ENCODE data around the gene WNT7A. TPM values are rescaled to one million over a fixed set of nuclear protein-coding genes. Genes with fewer than 3 reads are reported as not detected.

The WNT7A gene
- total RNA-seq, 2 donors from 2014 or later: under 0.01 TPM

DNA sequence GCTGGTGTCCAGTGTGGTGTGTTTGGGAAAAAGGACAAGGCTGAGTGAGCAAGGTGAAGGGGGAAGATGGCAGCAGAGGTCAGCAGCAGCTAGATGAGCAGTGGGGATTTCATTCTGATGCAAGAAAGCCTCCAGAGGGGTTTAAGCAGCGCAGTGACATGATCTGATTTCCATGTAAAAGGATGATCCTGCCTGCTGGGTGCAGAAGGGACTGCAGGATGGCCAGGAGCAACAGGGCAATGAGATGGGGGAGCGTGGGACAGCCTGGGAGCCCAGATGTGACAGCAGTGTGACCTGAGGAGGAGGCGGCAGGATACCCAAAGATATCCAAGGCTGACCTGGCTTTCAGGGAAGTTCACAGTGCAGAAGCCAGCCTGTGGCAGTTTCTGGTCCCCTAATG lies 6.1 kb downstream of the WNT7A start:
- Histone ChIP-seq H3K4me1 (peaks cover 10% of the 10 kb centered on the region), H3K9me3 (no peaks in the 10 kb centered on the region), H3K27me3 (peaks cover 0 to 9% of the 10 kb centered on the region in 2 donors), H3K36me3 (replicated peaks in 1 of 2; ENCODE audit: insufficient read depth in 1 of 2, low read depth in 2 of 2) (no peaks in the 10 kb centered on the region), H3K27ac (no peak overlapping the region), H3K4me3 (no peak overlapping the region)
- 18 to 33% methylated on average over 1 to 3 of the region's 3 CpGs for WGBS, 2 donors
- intact Hi-C loops (cut with DNase I): no loop called here
- DNase-seq (no peak), ATAC-seq (no peak)
- no peak for TF ChIP-seq POLR2A (IDR thresholded peaks at IDR 0.05)
- TF ChIP-seq CTCF (IDR thresholded peaks at IDR 0.05): no peak

DNA sequence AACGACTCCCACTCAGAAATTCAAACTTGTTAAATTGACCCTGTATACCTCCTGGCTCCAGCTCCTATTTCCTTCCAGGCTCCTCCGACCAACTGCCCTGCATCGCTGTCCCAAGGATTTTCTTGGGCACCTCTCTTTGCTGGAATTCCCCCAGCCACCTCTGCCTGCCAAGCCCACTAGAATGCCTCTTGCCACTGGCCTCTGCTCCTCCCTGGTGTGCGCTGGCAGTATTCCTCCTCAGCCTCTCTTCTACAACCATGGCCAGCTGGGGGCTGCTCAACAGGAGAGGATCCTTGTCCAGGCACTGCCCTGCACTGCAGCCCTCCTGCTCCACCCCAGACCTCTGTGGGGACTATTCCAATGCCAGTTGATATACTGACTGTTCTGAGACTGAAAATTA lies 7.4 kb downstream of the WNT7A start:
- Histone ChIP-seq H3K27ac (no peak overlapping the region), H3K4me3 (no peak overlapping the region), H3K4me1 (no peaks in the 10 kb centered on the region), H3K36me3 (replicated peaks in 1 of 2; ENCODE audit: insufficient read depth in 1 of 2, low read depth in 2 of 2) (no peaks in the 10 kb centered on the region), H3K9me3 (no peaks in the 10 kb centered on the region), H3K27me3 (no peaks in the 10 kb centered on the region)
- ATAC-seq (no peak), DNase-seq (no peak)
- intact Hi-C loops (cut with DNase I): no loop called here
- TF ChIP-seq POLR2A (IDR thresholded peaks at IDR 0.05): no peak
- no peak for TF ChIP-seq CTCF (IDR thresholded peaks at IDR 0.05)
- WGBS, 2 donors: 71 to 80% methylated on average over 4 of the region's 4 CpGs

DNA sequence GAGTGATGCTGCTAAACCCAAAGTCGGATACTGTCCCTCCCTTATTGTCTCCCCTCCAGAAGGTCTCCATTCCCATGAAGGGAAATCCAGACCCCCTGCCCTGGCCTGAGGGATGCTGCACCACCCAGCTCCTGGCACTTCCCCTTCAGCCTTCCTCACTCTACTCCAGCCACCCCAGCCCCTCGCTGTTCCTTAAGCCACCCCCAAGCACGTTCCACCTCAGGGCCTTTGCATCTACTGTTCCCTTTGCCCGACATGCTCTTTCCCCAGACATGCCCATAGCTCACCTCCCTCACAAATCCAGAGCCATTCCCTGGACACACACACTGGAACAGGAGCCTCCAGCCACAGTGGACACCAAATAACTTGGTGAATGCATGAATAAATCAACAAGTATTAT lies 8.1 kb downstream of the WNT7A start:
- no peaks in the 10 kb centered on the region for H3K36me3 ChIP-seq (replicated peaks in 1 of 2; ENCODE audit: insufficient read depth in 1 of 2, low read depth in 2 of 2)
- no peaks in the 10 kb centered on the region for H3K9me3 ChIP-seq
- H3K27ac ChIP-seq: no peak overlapping the region
- H3K4me1 ChIP-seq: no peaks in the 10 kb centered on the region
- TF ChIP-seq CTCF (IDR thresholded peaks at IDR 0.05) (no peak), POLR2A (IDR thresholded peaks at IDR 0.05) (no peak)
- intact Hi-C loops (cut with DNase I): no loop called here
- H3K4me3 ChIP-seq: no peak overlapping the region
- 68 to 81% methylated on average over 4 of the region's 4 CpGs for WGBS, 2 donors
- DNase-seq (no peak), ATAC-seq (no peak)
- H3K27me3 ChIP-seq: no peaks in the 10 kb centered on the region

DNA sequence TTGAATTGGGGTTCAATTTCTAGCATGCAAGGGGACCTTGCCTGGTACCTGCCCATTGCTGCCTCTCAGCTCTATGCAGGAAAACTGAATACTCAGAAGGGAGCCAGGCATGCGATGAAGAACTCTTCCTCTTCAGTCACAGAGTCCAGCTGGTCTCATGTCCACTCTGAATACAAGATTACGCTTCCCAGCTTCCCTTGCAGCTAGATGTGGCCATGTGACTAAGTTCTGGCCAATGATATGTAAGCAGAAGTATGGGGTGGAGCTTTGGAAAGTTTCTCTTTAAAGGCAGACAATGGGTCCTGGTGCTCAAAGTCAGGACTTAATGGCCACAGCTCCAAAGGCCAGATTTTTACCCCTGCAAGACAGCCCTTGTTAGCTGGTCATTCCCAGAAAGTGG lies 9.0 kb downstream of the WNT7A start:
- intact Hi-C loops (cut with DNase I): no loop called here
- 100% methylated on average over 2 of the region's 2 CpGs for WGBS, 2 donors
- TF ChIP-seq POLR2A (IDR thresholded peaks at IDR 0.05) (no peak), CTCF (IDR thresholded peaks at IDR 0.05) (no peak)
- no peak overlapping the region for H3K4me3 ChIP-seq
- H3K9me3 ChIP-seq: no peaks in the 10 kb centered on the region
- H3K27me3 ChIP-seq: no peaks in the 10 kb centered on the region
- no peak overlapping the region for H3K27ac ChIP-seq
- DNase-seq: no peak
- H3K36me3 ChIP-seq (replicated peaks in 1 of 2; ENCODE audit: insufficient read depth in 1 of 2, low read depth in 2 of 2): no peaks in the 10 kb centered on the region
- no peaks in the 10 kb centered on the region for H3K4me1 ChIP-seq
- no peak for ATAC-seq

GRCh38 chr3:13869761-13870343 lies 10.0 kb downstream of the WNT7A start:
- H3K27me3 ChIP-seq: no peaks in the 10 kb centered on the region
- no peaks in the 10 kb centered on the region for H3K9me3 ChIP-seq
- ATAC-seq (no peak), DNase-seq (no peak)
- H3K36me3 ChIP-seq (replicated peaks in 1 of 2; ENCODE audit: insufficient read depth in 1 of 2, low read depth in 2 of 2): no peaks in the 10 kb centered on the region
- TF ChIP-seq CTCF (IDR thresholded peaks at IDR 0.05) (no peak), POLR2A (IDR thresholded peaks at IDR 0.05) (no peak)
- no peaks in the 10 kb centered on the region for H3K4me1 ChIP-seq
- intact Hi-C loops (cut with DNase I): no loop called here
- no peak overlapping the region for H3K4me3 ChIP-seq
- 83% methylated on average over 4 of the region's 4 CpGs for WGBS, 2 donors
- H3K27ac ChIP-seq: no peak overlapping the region
